HG03175 (cell line): ENCODE measurements around the gene ACTR2.
"Not testable (repeated sequence)": the region's sequence is repeated elsewhere in the genome, so short reads cannot be mapped to it uniquely, and the experiment has no call there.

ENCODE experiments used
- ATAC-seq: cut with Tn5 transposase; IDR thresholded peaks from one replicate; pipeline ENCODE4 v1.9.1; 2021; ENCODE audit warnings: mild to moderate bottlenecking, moderate library complexity; ENCODE audit not compliant: unreplicated experiment

The ACTR2 gene

DNA sequence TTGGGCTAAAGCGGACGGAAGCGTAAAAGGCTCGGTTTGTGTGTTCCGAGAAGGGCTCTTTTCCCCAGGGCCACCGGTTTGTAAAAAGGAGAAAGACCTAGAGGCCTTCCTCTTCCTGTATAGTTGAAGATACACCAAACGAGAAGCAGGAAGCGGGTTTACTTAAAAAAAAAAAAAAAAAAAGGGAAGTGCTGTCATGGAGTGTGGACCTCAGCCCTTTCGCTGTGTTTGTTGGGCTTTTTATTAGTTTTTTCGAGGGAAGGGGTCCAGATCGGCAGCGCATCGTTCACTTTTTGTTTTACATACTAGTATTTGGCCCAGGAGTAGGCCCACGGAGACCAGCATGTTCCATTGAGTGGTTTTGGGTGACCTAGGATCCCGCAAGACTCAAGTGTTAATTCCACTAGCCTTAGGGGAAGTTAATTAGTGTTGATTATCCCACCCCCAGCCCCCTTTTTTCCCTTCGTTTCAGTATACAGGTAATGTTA lies 676 bp downstream of the ACTR2 start:
- peak; percentile 48 for ATAC-seq

GRCh38 chr2:65231121-65231520 lies 3.5 kb downstream of the ACTR2 start:
- no peak for ATAC-seq

DNA sequence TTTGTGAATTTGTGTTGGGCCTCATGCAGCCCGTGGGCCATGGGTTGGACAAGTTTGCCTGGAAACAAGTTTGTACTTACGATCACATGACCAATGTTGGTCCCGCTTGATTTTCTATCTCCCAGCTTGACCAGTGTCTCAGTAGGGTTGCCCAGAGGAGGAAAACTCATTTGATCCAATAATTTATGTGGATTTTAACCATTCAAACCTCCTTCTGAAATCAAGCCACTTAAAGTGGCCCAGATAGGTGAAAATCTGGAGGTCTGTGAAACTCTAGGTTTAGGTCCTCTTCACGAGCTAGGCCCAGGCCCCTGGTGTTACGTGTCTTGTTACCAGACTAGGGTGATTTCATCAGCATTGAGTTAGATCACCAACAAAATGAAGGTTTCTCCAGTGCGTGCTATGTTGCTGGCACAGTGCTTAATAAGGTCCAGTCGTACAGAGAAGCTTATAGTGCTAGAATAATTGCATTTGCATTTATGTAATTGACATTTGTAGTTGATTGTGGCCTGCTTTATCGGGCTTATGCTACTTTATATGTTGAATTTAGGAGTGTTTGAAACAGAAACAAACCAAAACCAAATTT lies 4.4 kb downstream of the ACTR2 start:
- no peak for ATAC-seq

DNA sequence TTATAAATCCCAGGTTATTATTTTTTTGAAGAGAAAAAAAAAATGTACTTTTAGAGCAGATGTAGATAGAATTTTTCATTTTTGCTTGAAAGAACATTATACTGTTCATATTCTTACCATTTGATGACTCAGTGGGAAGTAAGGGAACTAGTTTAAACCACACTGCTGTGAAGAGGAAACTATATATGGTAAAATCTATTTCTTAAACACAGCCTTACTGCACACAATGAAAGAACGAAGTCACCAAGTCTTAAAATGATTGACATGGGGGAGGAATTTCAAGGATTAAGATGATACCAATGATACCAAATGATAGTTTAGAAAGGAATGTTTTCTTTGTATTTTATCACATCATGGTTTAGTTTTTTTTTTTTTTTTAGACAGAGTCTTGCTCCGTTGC lies 5.0 kb downstream of the ACTR2 start:
- no peak for ATAC-seq

- no peak for ATAC-seq
Observed at GRCh38 chr2:65240657-65241056, 13.0 kb downstream of the ACTR2 start.

DNA sequence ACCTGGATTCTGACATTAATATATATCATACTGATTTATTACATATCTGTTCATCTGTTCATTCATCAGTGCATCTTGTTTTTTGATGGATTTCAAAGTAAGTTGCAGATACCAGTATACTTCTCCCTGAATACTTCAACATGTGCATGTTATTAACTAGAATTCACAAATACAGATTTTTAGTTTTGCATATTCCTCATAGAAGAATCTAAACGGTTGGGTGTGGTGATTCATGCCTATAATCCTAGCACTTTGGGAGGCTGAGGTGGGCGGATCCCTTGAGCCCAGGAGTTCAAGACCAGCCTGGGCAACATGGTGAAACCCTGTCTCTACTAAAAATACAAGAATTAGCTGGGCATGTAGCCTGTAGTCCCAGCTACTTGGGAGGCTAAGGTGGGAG lies 16.8 kb downstream of the ACTR2 start:
- ATAC-seq = not testable (repeated sequence)

- no peak for ATAC-seq
Observed at GRCh38 chr2:65252640-65253039, 25.0 kb downstream of the ACTR2 start.

- ATAC-seq = no peak
Observed at GRCh38 chr2:65255356-65255755, 27.7 kb downstream of the ACTR2 start.

GRCh38 chr2:65256054-65256453 lies 28.4 kb downstream of the ACTR2 start:
- no peak for ATAC-seq

- ATAC-seq = not testable (repeated sequence)
Observed at GRCh38 chr2:65257866-65258265, 30.2 kb downstream of the ACTR2 start.

GRCh38 chr2:65261676-65262075 lies 34.0 kb downstream of the ACTR2 start:
- no peak for ATAC-seq

DNA sequence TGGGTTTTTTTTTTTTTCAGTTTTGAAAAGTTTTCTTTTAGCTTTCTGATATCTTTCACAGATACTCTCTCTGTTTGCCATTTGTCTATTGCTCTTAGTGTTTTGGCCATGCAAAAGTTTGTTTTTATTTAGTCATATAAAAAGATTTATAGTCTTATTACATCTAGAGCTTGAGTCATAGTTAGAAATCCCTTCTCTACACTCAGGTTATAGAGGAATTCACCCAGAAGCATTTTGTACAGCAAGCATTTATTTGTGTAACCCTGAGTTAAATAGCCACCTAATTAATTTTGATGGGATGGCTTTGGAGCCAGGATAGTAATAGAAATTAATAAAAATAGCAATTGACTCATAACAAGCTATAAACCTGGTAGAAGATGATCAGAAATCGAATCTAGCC lies 35.6 kb downstream of the ACTR2 start:
- ATAC-seq = no peak

GRCh38 chr2:65263986-65264385 lies 36.4 kb downstream of the ACTR2 start:
- ATAC-seq = no peak

DNA sequence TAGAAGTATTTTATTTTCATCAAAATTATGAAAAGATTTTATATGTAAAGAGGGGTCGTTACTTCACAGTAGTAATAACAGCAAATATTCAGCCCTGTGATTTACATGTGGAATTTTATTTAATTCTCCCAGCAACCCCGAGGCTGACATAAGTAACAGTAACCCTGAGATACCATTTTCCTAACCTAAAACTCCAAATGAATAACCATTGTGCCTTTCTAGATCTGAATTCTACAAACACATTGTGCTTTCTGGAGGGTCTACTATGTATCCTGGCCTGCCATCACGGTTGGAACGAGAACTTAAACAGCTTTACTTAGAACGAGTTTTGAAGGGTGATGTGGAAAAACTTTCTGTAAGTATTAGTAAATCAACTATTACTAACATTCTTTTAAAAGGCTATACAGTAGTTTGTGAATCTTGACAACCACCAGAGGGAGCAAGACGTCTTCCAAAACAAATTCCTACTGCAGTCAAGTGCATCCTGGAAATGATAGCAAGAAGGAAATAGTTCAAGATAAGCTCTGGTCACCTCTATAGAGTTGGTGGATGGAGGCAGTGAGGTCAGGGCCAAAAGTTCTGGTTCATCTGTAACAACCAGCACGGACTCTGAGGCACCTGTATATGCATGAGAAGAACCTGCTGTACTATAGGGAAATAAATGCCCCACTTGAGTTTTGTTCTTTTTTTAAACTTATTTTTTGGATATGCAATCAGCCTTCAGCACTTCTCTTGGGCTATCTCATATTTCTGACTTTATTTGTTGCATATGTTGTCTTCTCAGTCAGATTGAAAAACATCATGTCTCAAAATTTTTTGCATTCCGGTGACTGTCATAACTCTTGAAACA lies 37.4 kb downstream of the ACTR2 start:
- ATAC-seq = no peak

DNA sequence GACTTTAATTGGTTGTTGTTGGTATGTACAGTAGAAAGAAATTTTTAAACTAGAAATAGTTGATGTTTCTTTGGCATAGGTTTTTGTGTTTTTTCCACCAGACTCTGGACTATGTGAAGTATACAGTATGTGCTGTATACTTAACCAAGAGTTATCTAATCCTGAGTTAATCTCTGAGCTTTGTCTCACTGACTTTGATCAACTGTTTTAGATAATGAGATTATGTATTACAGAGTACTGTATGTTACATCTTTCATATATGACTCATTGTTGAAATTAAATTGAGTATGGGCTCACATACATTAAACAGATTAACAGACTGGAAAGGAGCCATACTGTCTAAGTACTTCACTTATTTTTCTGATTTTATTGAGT lies 38.0 kb downstream of the ACTR2 start:
- no peak for ATAC-seq

GRCh38 chr2:65267008-65267407 lies 39.4 kb downstream of the ACTR2 start:
- no peak for ATAC-seq

GRCh38 chr2:65268957-65269356 lies 41.3 kb downstream of the ACTR2 start:
- no peak for ATAC-seq

DNA sequence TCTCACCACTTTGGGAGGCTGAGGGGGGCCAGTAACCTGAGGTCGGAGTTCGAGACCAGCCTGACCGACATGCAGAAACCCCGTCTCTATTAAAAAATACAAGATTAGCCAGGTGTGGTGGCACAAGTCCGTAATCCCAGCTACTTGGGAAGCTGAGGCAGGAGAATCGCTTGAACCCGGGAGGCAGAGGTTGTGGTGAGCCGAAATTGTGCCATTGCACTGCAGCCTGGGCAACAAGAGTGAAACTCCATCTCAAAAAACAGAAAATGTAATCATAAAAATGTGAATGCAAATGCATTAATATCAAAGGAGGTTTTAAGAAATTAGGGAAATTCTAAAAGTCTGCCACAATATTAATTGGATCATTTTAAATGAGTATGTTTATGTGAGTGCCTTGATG lies 45.7 kb downstream of the ACTR2 start:
- ATAC-seq = no peak

DNA sequence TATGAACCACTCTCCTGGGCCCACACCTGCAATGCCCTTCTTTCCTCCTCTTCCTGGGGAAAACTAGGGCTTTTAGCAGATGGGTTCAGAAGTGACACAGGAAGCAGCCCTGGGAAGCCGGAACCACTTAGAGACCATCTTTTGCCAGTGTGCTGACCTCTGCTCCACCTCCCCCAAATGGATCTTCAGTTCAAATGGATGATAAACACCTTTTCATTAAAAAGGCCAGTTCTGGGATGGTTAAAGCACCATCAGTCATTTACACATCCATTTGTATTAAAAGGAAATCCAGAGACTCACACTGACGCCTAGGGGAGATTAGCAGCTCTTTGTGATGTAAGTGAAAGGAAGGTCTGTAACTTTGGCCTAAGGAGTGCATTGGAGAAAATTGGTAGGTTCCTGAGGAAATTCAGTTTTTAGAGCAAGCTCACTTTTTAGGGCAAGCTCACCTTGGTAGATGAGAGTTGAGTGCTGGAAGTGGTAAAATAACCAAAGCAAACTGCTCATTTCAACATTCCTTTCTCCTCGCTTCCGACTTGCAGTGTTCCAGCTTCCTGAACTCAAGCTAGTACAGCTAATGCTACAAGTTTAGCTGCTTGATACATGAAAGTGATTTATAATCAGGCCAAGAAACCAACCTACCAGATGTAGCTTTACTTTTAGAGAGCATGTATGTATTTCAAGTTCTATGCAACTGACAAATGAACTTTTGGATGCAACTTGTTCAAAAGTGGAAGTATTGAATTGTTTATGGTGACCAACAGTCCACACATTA lies 47.7 kb downstream of the ACTR2 start:
- no peak for ATAC-seq

GRCh38 chr2:65276609-65277008 lies 49.0 kb downstream of the ACTR2 start:
- ATAC-seq = no peak

DNA sequence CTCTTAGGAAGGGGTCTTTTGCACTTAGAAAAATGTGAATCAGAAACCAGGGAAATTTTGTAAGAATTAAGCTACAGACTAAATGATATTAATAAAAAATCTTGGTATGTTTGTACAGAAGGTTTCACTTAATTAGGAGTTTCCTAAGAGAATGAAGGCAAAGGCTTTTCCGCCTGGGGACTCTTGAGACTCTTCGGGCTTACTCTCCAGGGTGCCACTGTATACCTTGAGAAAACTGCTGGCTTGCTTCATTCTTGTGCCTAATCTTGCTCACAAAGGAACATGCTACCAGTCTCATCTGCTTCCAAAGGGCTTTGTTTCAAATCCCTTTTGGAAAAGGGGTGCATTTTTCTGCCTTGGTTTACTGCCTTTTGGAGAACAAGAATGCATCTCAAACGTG lies 49.5 kb downstream of the ACTR2 start:
- ATAC-seq = no peak
